HepG2 (cell line): ENCODE results near the gene PDCD5. TPM values are rescaled to one million over a fixed set of nuclear protein-coding genes. Genes with fewer than 3 reads are reported as not detected.
A peak's percentile ranks its signal among the peaks of the same experiment; 100 is the strongest.

Source experiments
- AHDC1 ChIP-seq: sonication (generic); formaldehyde crosslinking; IDR thresholded peaks from 2 replicates; pipeline ENCODE4 v1.5.1; 2020; ENCODE audit warnings: mild to moderate bottlenecking, missing genetic modification reagents, borderline replicate concordance
- GLMP ChIP-seq: sonication (generic); formaldehyde crosslinking; IDR thresholded peaks from 2 replicates; pipeline ENCODE4 v1.9.0; 2021; ENCODE audit warnings: missing genetic modification reagents, mild to moderate bottlenecking, borderline replicate concordance
- MAX ChIP-seq: IDR thresholded peaks from 2 replicates; pipeline ENCODE4 v1.6.1; 2012; ENCODE audit warnings: inconsistent platforms
- MLLT10 ChIP-seq: sonication (generic); formaldehyde crosslinking; IDR thresholded peaks from 2 replicates; pipeline ENCODE4 v1.4.0; 2020; ENCODE audit warnings: missing genetic modification reagents
- PATZ1 ChIP-seq: sonication (generic); formaldehyde crosslinking; IDR thresholded peaks from 2 replicates; pipeline ENCODE4 v1.4.0; 2020; ENCODE audit warnings: missing genetic modification reagents
- RBFOX2 ChIP-seq: fragments of 200-400 bp; formaldehyde crosslinking; IDR thresholded peaks from 2 replicates; pipeline ENCODE4 v1.6.1; 2017; ENCODE audit warnings: low read depth, mild to moderate bottlenecking, low read length
- SIX1 ChIP-seq: sonication (generic); formaldehyde crosslinking; IDR thresholded peaks from 2 replicates; pipeline ENCODE4 v1.4.0; 2020; ENCODE audit warnings: missing genetic modification reagents, borderline replicate concordance
- TBX2 ChIP-seq: sonication (generic); formaldehyde crosslinking; IDR thresholded peaks from 2 replicates; pipeline ENCODE4 v1.5.0; 2020; ENCODE audit warnings: missing genetic modification reagents, mild to moderate bottlenecking, borderline replicate concordance
- ZKSCAN8 ChIP-seq: IDR thresholded peaks from 2 replicates; pipeline ENCODE4 v1.6.1; 2016; ENCODE audit warnings: borderline replicate concordance, missing genetic modification reagents, missing compliant biosample characterization
- ZNF431 ChIP-seq: sonication (generic); formaldehyde crosslinking; IDR thresholded peaks from 2 replicates; pipeline ENCODE4 v1.9.0; 2022; ENCODE audit warnings: missing genetic modification reagents, low read depth, mild to moderate bottlenecking, borderline replicate concordance
- ZNF44 ChIP-seq: sonication (generic); formaldehyde crosslinking; IDR thresholded peaks from 2 replicates; pipeline ENCODE4 v1.5.1; 2020; ENCODE audit warnings: mild to moderate bottlenecking, missing genetic modification reagents
- ZNF687 ChIP-seq: sonication (generic); formaldehyde crosslinking; IDR thresholded peaks from 2 replicates; pipeline ENCODE4 v1.5.1; 2020; ENCODE audit warnings: mild to moderate bottlenecking, missing genetic modification reagents, moderate library complexity
- ZSCAN21 ChIP-seq: sonication (generic); formaldehyde crosslinking; IDR thresholded peaks from 2 replicates; pipeline ENCODE4 v1.8.0; 2022; ENCODE audit warnings: mild to moderate bottlenecking, missing genetic modification reagents, moderate library complexity, borderline replicate concordance
- polyA plus RNA-seq, 8 experiments: library from polyadenylated mRNA; depleted of rRNA in 3 of 8; stranded (reverse) in 7 of 8; unstranded in 1 of 8; fragments of >200 nt; fragmentation: Illumina TruSeq in 4 of 8; extraction: Trizol in 4 of 8; gene quantifications; 2 replicates each; pipeline versions ENCODE4 v1.2.1 to v1.2.3, GENCODE V29; 2011 to 2016; ENCODE audit warnings: low read depth in 4 of 8, missing spikeins in 1 of 8, mixed read lengths in 1 of 8; ENCODE audit not compliant: insufficient read depth in 1 of 8
- total RNA-seq, 5 experiments: library from RNA; depleted of rRNA; stranded (reverse); fragments of >200 nt; fragmentation: Illumina TruSeq; extraction: Trizol; gene quantifications; 2 replicates each; pipeline ENCODE4 v1.2.3, GENCODE V29; 2016; ENCODE audit warnings: low read depth in 1 of 5

The PDCD5 gene
- total and polyA plus RNA-seq, 2 of the 13 experiments (the other 11 are each of a cell fraction or from before 2014, with no cell fraction given), result 56.3 to 332 TPM

- TF ChIP-seq AHDC1 (CRISPR knock-in tag) (no peak), ZKSCAN8 (CRISPR knock-in tag) (peak; percentile 36; the same call in 1 of the 2 replicates), ZSCAN21 (peak; percentile 64), SIX1 (CRISPR knock-in tag) (peak; percentile 29; the same call in 1 of the 2 replicates), RBFOX2 (peak; percentile 94), MAX (peak; percentile 79), MLLT10 (no peak), TBX2 (CRISPR knock-in tag) (peak; percentile 76), PATZ1 (0 out of 2 replicates have a peak, but pooled peaks have one; percentile 6), ZNF431 (CRISPR knock-in tag) (peak; percentile 40; the same call in 1 of the 2 replicates), ZNF687 (peak; percentile 89), ZNF44 (CRISPR knock-in tag) (peak; percentile 18; the same call in 1 of the 2 replicates), GLMP (CRISPR knock-in tag) (no peak)
Observed at GRCh38 chr19:32580901-32581704, at the start of gene PDCD5 (continued).
